Esophagus muscularis mucosa (tissue), 4 donors: ENCODE data around the gene SEC31A.
"Not testable (repeated sequence)": the region's sequence is repeated elsewhere in the genome, so short reads cannot be mapped to it uniquely, and the experiment has no call there.

Experiments used
- CTCF ChIP-seq, 3 experiments: fragments of 200-600 bp in 2 of 3; fragments of 450-650 bp in 1 of 3; sonication (generic) in 2 of 3; IDR thresholded peaks; one replicate each; pipeline ENCODE4 v1.5.1; 2017 to 2019; ENCODE audit warnings: antibody characterized with exemption in 3 of 3, mild to moderate bottlenecking in 2 of 3, moderate library complexity in 1 of 3
- EP300 ChIP-seq: sonication (generic); formaldehyde crosslinking; IDR thresholded peaks from one replicate; pipeline ENCODE4 v1.6.1; 2017; ENCODE audit warnings: antibody characterized with exemption
- POLR2A ChIP-seq: fragments of 450-650 bp; IDR thresholded peaks from one replicate; pipeline ENCODE4 v1.6.1; 2017; ENCODE audit warnings: antibody characterized with exemption, moderate library complexity, mild to moderate bottlenecking, low read depth
- POLR2AphosphoS5 ChIP-seq, 2 donors: sonication (generic); formaldehyde crosslinking; IDR thresholded peaks; one replicate each; pipeline ENCODE4 v1.6.1; 2017; ENCODE audit warnings: antibody characterized with exemption in 2 of 2

DNA sequence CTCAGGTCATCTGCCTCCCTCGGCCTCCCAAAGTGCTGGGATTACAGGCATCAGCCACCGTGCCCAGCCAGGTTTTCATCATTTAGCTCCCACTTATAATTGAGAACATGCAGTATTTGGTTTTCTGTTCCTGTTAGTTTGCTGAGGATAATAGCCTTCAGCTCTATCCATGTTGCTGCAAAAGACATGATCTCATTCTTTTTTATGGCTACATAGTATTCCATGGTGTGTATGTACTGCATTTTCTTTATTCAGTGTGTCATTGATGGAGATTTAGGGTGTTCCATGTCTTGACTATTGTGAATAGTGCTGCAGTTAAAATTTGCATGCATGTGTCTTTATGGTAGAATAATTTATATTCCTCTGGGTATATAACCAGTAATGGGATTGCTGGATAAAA, 23.0 kb upstream of the SEC31A start:
- TF ChIP-seq CTCF (IDR thresholded peaks at IDR 0.05); POLR2A; EP300; POLR2AphosphoS5 (IDR thresholded peaks at IDR 0.05): not testable (repeated sequence)
